H9 (cell line): ENCODE results near the gene DOCK2. TPM values are rescaled to one million over a fixed set of nuclear protein-coding genes. Genes with fewer than 3 reads are reported as not detected.

ENCODE experiments used
- DNase-seq: peaks from one replicate; pipeline ENCODE4 v3.0.0-alpha.2; 2017
- H2AFZ ChIP-seq: one replicate; pipeline ENCODE4 v1.6.1; 2013; ENCODE audit warnings: mild to moderate bottlenecking, low read length, control low read depth, moderate library complexity
- H2AK5ac ChIP-seq: 2 replicates; pipeline ENCODE4 v1.6.1; 2013; ENCODE audit warnings: low read length, control low read depth, mixed read lengths; ENCODE audit not compliant: insufficient read length
- H2BK120ac ChIP-seq: one replicate; pipeline ENCODE4 v1.6.1; 2013; ENCODE audit warnings: low read depth, mild to moderate bottlenecking, low read length, control low read depth, inconsistent platforms; ENCODE audit not compliant: poor library complexity, severe bottlenecking
- H2BK12ac ChIP-seq: 2 replicates; pipeline ENCODE4 v1.6.1; 2013; ENCODE audit warnings: low read length, control low read depth, mixed read lengths, low read depth; ENCODE audit not compliant: insufficient read length
- H2BK15ac ChIP-seq: 2 replicates; pipeline ENCODE4 v1.6.1; 2013; ENCODE audit warnings: low read depth, low read length, control low read depth
- H2BK20ac ChIP-seq: one replicate; pipeline ENCODE4 v1.6.1; 2013; ENCODE audit warnings: low read depth, mild to moderate bottlenecking, low read length, control low read depth, inconsistent platforms; ENCODE audit not compliant: poor library complexity, severe bottlenecking
- H2BK5ac ChIP-seq: 2 replicates; pipeline ENCODE4 v1.6.1; 2013; ENCODE audit warnings: low read length, control low read depth, mixed read lengths; ENCODE audit not compliant: insufficient read length
- H3K14ac ChIP-seq: 2 replicates; pipeline ENCODE4 v1.6.1; 2013; ENCODE audit warnings: low read length, control low read depth; ENCODE audit not compliant: insufficient read depth
- H3K18ac ChIP-seq: 2 replicates; pipeline ENCODE4 v1.6.1; 2013; ENCODE audit warnings: low read depth, mild to moderate bottlenecking, mixed read lengths, low read length, control low read depth; ENCODE audit not compliant: insufficient read length
- H3K23ac ChIP-seq: 2 replicates; pipeline ENCODE4 v1.6.1; 2013; ENCODE audit warnings: low read length, control low read depth, mixed read lengths, low read depth; ENCODE audit not compliant: insufficient read length
- H3K23me2 ChIP-seq: 2 replicates; pipeline ENCODE4 v1.6.1; 2013; ENCODE audit warnings: low read depth, mild to moderate bottlenecking, mixed read lengths, low read length, control low read depth; ENCODE audit not compliant: insufficient read length, poor library complexity, severe bottlenecking
- H3K27ac ChIP-seq: 2 replicates; pipeline ENCODE4 v1.5.1; 2013; ENCODE audit warnings: low read length, control low read depth, mixed read lengths, low read depth; ENCODE audit not compliant: insufficient read length
- H3K27me3 ChIP-seq: 2 replicates; pipeline ENCODE4 v1.6.1; 2013; ENCODE audit warnings: low read length, control low read depth, inconsistent platforms; ENCODE audit not compliant: insufficient read depth
- H3K4ac ChIP-seq: 2 replicates; pipeline ENCODE4 v1.6.1; 2013; ENCODE audit warnings: low read depth, mild to moderate bottlenecking, control low read depth, inconsistent platforms, low read length, moderate library complexity
- H3K4me1 ChIP-seq: 2 replicates; pipeline ENCODE4 v1.6.1; 2013; ENCODE audit warnings: low read length, control low read depth, inconsistent platforms; ENCODE audit not compliant: insufficient read depth
- H3K4me2 ChIP-seq: 2 replicates; pipeline ENCODE4 v1.6.1; 2013; ENCODE audit warnings: low read length, control low read depth, mixed read lengths; ENCODE audit not compliant: insufficient read length, insufficient read depth
- H3K56ac ChIP-seq: 2 replicates; pipeline ENCODE4 v1.6.1; 2013; ENCODE audit warnings: low read depth, mild to moderate bottlenecking, mixed read lengths, low read length, control low read depth; ENCODE audit not compliant: insufficient read length
- H3K79me1 ChIP-seq: 2 replicates; pipeline ENCODE4 v1.6.1; 2013; ENCODE audit warnings: low read depth, mild to moderate bottlenecking, moderate library complexity, low read length, control low read depth, inconsistent platforms; ENCODE audit not compliant: insufficient read depth, poor library complexity, severe bottlenecking
- H3K79me2 ChIP-seq: 2 replicates; pipeline ENCODE4 v1.6.1; 2013; ENCODE audit warnings: low read length, control low read depth, inconsistent platforms; ENCODE audit not compliant: insufficient read depth
- H3K9ac ChIP-seq: 2 replicates; pipeline ENCODE4 v1.6.1; 2013; ENCODE audit warnings: low read length, control low read depth, mixed read lengths; ENCODE audit not compliant: insufficient read length; ENCODE audit errors: extremely low read depth
- H3K9me3 ChIP-seq: one replicate; pipeline ENCODE4 v1.6.1; 2013; ENCODE audit warnings: low read depth, low read length, inconsistent platforms; ENCODE audit not compliant: control insufficient read depth
- H3T11ph ChIP-seq: one replicate; pipeline ENCODE4 v1.6.1; 2013; ENCODE audit warnings: mild to moderate bottlenecking, low read length, control low read depth, inconsistent platforms
- H4K20me1 ChIP-seq: one replicate; pipeline ENCODE4 v1.6.1; 2013; ENCODE audit not compliant: control insufficient read depth, insufficient read length, insufficient read depth
- H4K5ac ChIP-seq: 2 replicates; pipeline ENCODE4 v1.6.1; 2013; ENCODE audit warnings: low read depth, mild to moderate bottlenecking, mixed read lengths, low read length, control low read depth; ENCODE audit not compliant: insufficient read length
- H4K8ac ChIP-seq: replicated peaks from 2 replicates; pipeline ENCODE4 v1.6.1; 2013; ENCODE audit warnings: low read length, control low read depth, mixed read lengths, low read depth; ENCODE audit not compliant: insufficient read length
- H4K91ac ChIP-seq: 2 replicates; pipeline ENCODE4 v1.6.1; 2013; ENCODE audit warnings: low read depth, mild to moderate bottlenecking, moderate library complexity, mixed read lengths, low read length, control low read depth; ENCODE audit not compliant: insufficient read length
- H3K27ac Mint-ChIP-seq, 3 experiments: 2 replicates in 2 of 3; 3 replicates in 1 of 3; pipeline ENCODE4 v1.8.0; 2020 to 2021; ENCODE audit warnings: mixed read lengths in 3 of 3, mild to moderate bottlenecking in 1 of 3, moderate library complexity in 1 of 3
- H3K27me3 Mint-ChIP-seq: 2 replicates; pipeline ENCODE4 v1.8.0; 2021; ENCODE audit warnings: low read depth, mild to moderate bottlenecking, moderate library complexity, mixed read lengths
- H3K36me3 Mint-ChIP-seq, 3 experiments: 2 replicates in 2 of 3; 3 replicates in 1 of 3; pipeline ENCODE4 v1.8.0; 2020 to 2021; ENCODE audit warnings: low read depth in 3 of 3, mixed read lengths in 3 of 3; ENCODE audit not compliant: insufficient read depth in 1 of 3
- H3K4me1 Mint-ChIP-seq, 2 experiments: 2 replicates each; pipeline ENCODE4 v1.8.0; 2020; ENCODE audit warnings: mixed read lengths in 2 of 2
- H3K4me3 Mint-ChIP-seq, 2 experiments: 2 replicates in 1 of 2; 3 replicates in 1 of 2; pipeline ENCODE4 v1.8.0; 2020 to 2021; ENCODE audit warnings: mild to moderate bottlenecking in 2 of 2, mixed read lengths in 2 of 2, moderate library complexity in 1 of 2
- H3K9me3 Mint-ChIP-seq, 2 experiments: 2 replicates in 1 of 2; 3 replicates in 1 of 2; pipeline ENCODE4 v1.8.0; 2020; ENCODE audit warnings: mild to moderate bottlenecking in 2 of 2, mixed read lengths in 2 of 2, moderate library complexity in 1 of 2
- CTCF ChIP-seq: fragments of 200-600 bp; sonication (generic); conservative IDR thresholded peaks from 3 replicates; pipeline ENCODE4 v1.8.0; 2021; ENCODE audit warnings: antibody characterized with exemption, mild to moderate bottlenecking
- WGBS: extraction: QIAGEN DNeasy Blood & Tissue Kit; methylation state at CpG from one replicate; pipeline ENCODE4 v1.1.7; 2013; ENCODE audit warnings: missing lambda C conversion rate, low lambda C conversion rate, mixed read lengths; ENCODE audit not compliant: insufficient read length; ENCODE audit errors: extremely low coverage; 5-methylcytosine and 5-hydroxymethylcytosine counted together
- total RNA-seq: library from RNA; stranded (reverse); gene quantifications from 2 replicates; pipeline ENCODE4 v1.2.1, GENCODE V29; 2021

The DOCK2 gene
- total RNA-seq, 1 experiment from 2014 or later, result 7.8 TPM

GRCh38 chr5:170021506-170021905, 384.4 kb downstream of the DOCK2 start:
- Histone ChIP-seq H3K23me2 (no peaks in the 10 kb centered on the region), H2BK12ac (no peak overlapping the region), H3K4me2 (no peak overlapping the region), H2BK15ac (no peak overlapping the region), H3T11ph (no peak overlapping the region), H3K4ac (no peak overlapping the region), H3K27me3 (no peaks in the 10 kb centered on the region), H2AK5ac (no peak overlapping the region), H3K23ac (no peak overlapping the region), H3K14ac (no peak overlapping the region), H3K9me3 (no peaks in the 10 kb centered on the region), H3K18ac (no peak overlapping the region), H4K91ac (no peak overlapping the region), H2BK20ac (no peak overlapping the region), H4K20me1 (no peaks in the 10 kb centered on the region), H3K56ac (no peak overlapping the region), H3K27ac (no peak overlapping the region), H3K9ac (no peak overlapping the region), H2AFZ (no peak overlapping the region), H4K5ac (no peak overlapping the region), H2BK120ac (no peak overlapping the region), H4K8ac (no peak overlapping the region), H3K4me1 (no peaks in the 10 kb centered on the region), H2BK5ac (no peak overlapping the region), H3K79me2 (no peaks in the 10 kb centered on the region), H3K79me1 (no peaks in the 10 kb centered on the region)
- no peaks in the 10 kb centered on the region for H3K4me1 Mint-ChIP-seq
- no CpG with 5 or more reads among the region's 8 CpGs for WGBS
- H3K27ac Mint-ChIP-seq, result no peak overlapping the region; a peak in 1 of 7 replicates
- DNase-seq, result no peak
- H3K4me3 Mint-ChIP-seq, result no peak overlapping the region
- no peaks in the 10 kb centered on the region for H3K36me3 Mint-ChIP-seq
- H3K9me3 Mint-ChIP-seq, result no peaks in the 10 kb centered on the region
- H3K27me3 Mint-ChIP-seq, result peaks cover 10% of the 10 kb centered on the region
- TF ChIP-seq CTCF, result no peak
